H7 (cell line): ENCODE measurements around the gene RABL6. TPM values are rescaled to one million over a fixed set of nuclear protein-coding genes. Genes with fewer than 3 reads are reported as not detected.

Experiments
- DNase-seq: peaks from one replicate; pipeline ENCODE4 v3.0.0; 2012
- H3K27me3 ChIP-seq: 2 replicates; pipeline ENCODE4 v1.6.0; 2011; ENCODE audit warnings: mild to moderate bottlenecking, low read length; ENCODE audit not compliant: control insufficient read depth, insufficient read depth
- H3K36me3 ChIP-seq: replicated peaks from 2 replicates; pipeline ENCODE4 v1.5.1; 2011; ENCODE audit warnings: low read length; ENCODE audit not compliant: control insufficient read depth, insufficient read depth
- H3K4me3 ChIP-seq: 2 replicates; pipeline ENCODE4 v1.5.1; 2011; ENCODE audit warnings: low read depth, mild to moderate bottlenecking, control low read depth, low read length, moderate library complexity; ENCODE audit not compliant: insufficient read depth
- total RNA-seq: library from RNA; depleted of rRNA; stranded (reverse); fragments of >200 nt; shearing (Covaris generic); gene quantifications from 2 replicates; pipeline ENCODE4 v1.2.3, GENCODE V29; 2014

Gene RABL6
- total RNA-seq, 1 experiment from 2014 or later, result 150 TPM

- Histone ChIP-seq H3K4me3 (peak overlapping the region; percentile 59), H3K36me3 (peaks cover 5% of the 10 kb centered on the region), H3K27me3 (peaks cover 5% of the 10 kb centered on the region)
- DNase-seq, result no peak
These were observed 38.8 kb downstream of the RABL6 start for GRCh38 chr9:136846376-136847087.

- Histone ChIP-seq H3K27me3 (peaks cover 5% of the 10 kb centered on the region), H3K4me3 (peak overlapping the region; percentile 70), H3K36me3 (peaks cover 5% of the 10 kb centered on the region)
- DNase-seq, result peak; percentile 95
These were observed 39.5 kb downstream of the RABL6 start for GRCh38 chr9:136847088-136847825.

- Histone ChIP-seq H3K27me3 (peaks cover 5% of the 10 kb centered on the region), H3K4me3 (peak overlapping the region; percentile 70), H3K36me3 (peaks cover 5% of the 10 kb centered on the region)
- DNase-seq, result peak; percentile 87
These were observed 40.2 kb downstream of the RABL6 start for GRCh38 chr9:136847826-136848392.

- Histone ChIP-seq H3K27me3 (peaks cover 5% of the 10 kb centered on the region), H3K4me3 (peak overlapping the region; percentile 70), H3K36me3 (peaks cover 5% of the 10 kb centered on the region)
- DNase-seq, result peak; percentile 96
These were observed 40.8 kb downstream of the RABL6 start for GRCh38 chr9:136848393-136849037.

- peaks cover 5% of the 10 kb centered on the region for H3K36me3 ChIP-seq
- H3K4me3 ChIP-seq, result peak within 1 kb of the TSS; percentile 70
- DNase-seq, result peak; percentile 100
- H3K27me3 ChIP-seq, result peaks cover 5% of the 10 kb centered on the region
These were observed 41.6 kb downstream of the RABL6 start, which contains the start of gene PHPT1 for GRCh38 chr9:136849038-136849959. Gene PHPT1 (plus strand): TSS chr9:136849409. CDS start chr9:136849431, 22 bp downstream.

- DNase-seq, result no peak
- Histone ChIP-seq H3K36me3 (peaks cover 5% of the 10 kb centered on the region), H3K4me3 (peak overlapping the region; percentile 70), H3K27me3 (peaks cover 5% of the 10 kb centered on the region)
These were observed 42.5 kb downstream of the RABL6 start for GRCh38 chr9:136849960-136850865.

- peaks cover 5% of the 10 kb centered on the region for H3K27me3 ChIP-seq
- no peak for DNase-seq
- H3K36me3 ChIP-seq, result peaks cover 5% of the 10 kb centered on the region
- H3K4me3 ChIP-seq, result no peak overlapping the region
These were observed 43.4 kb downstream of the RABL6 start for GRCh38 chr9:136850866-136851775.

- DNase-seq, result no peak
- Histone ChIP-seq H3K4me3 (no peak within 1 kb of the TSS), H3K27me3 (no peaks in the 10 kb centered on the region; the same call in 1 of the 2 replicates), H3K36me3 (peaks cover 5% of the 10 kb centered on the region)
These were observed 44.4 kb downstream of the RABL6 start, which contains the start of gene MAMDC4 for GRCh38 chr9:136851941-136852663. Gene MAMDC4 (plus strand): TSS chr9:136852346. CDS start chr9:136852417, 71 bp downstream.

GRCh38 chr9:136852664-136853595, 45.2 kb downstream of the RABL6 start:
- no peak for DNase-seq
- H3K4me3 ChIP-seq, result no peak overlapping the region
- H3K36me3 ChIP-seq, result peaks cover 5% of the 10 kb centered on the region
- no peaks in the 10 kb centered on the region; the same call in 1 of the 2 replicates for H3K27me3 ChIP-seq

GRCh38 chr9:136853596-136854112, 45.9 kb downstream of the RABL6 start:
- Histone ChIP-seq H3K36me3 (peaks cover 5% of the 10 kb centered on the region), H3K4me3 (no peak overlapping the region), H3K27me3 (no peaks in the 10 kb centered on the region)
- no peak for DNase-seq
